PFSK-1 (cell line): ENCODE results near the gene AOPEP.

Source experiments
- FOXP2 ChIP-seq: optimal IDR thresholded peaks from 2 replicates; pipeline ENCODE3; 2011; ENCODE audit warnings: borderline replicate concordance, control low read depth, inconsistent platforms; ENCODE audit not compliant: insufficient read depth; ENCODE audit errors: extremely low read length, extremely low read depth
- POLR2AphosphoS5 ChIP-seq: IDR thresholded peaks from 2 replicates; pipeline ENCODE4 v1.6.1; 2012; ENCODE audit warnings: low read depth, mild to moderate bottlenecking, control low read depth, low read length, moderate library complexity
- REST ChIP-seq, 2 experiments: IDR thresholded peaks; 2 replicates each; pipeline versions ENCODE4 v1.6.1 to v1.8.0; 2011 to 2012; ENCODE audit warnings: low read depth in 2 of 2, low read length in 2 of 2, control low read depth in 1 of 2, inconsistent platforms in 1 of 2, mild to moderate bottlenecking in 1 of 2, moderate library complexity in 1 of 2; ENCODE audit not compliant: insufficient read depth in 1 of 2
- SIN3A ChIP-seq: IDR thresholded peaks from 2 replicates; pipeline ENCODE4 v1.6.1; 2012; ENCODE audit warnings: mild to moderate bottlenecking, low read length, moderate library complexity, borderline replicate concordance; ENCODE audit not compliant: insufficient read depth
- TAF1 ChIP-seq: IDR thresholded peaks from 2 replicates; pipeline ENCODE4 v1.6.1; 2012; ENCODE audit warnings: low read length, control low read depth, borderline replicate concordance; ENCODE audit not compliant: insufficient read depth

Gene AOPEP

DNA sequence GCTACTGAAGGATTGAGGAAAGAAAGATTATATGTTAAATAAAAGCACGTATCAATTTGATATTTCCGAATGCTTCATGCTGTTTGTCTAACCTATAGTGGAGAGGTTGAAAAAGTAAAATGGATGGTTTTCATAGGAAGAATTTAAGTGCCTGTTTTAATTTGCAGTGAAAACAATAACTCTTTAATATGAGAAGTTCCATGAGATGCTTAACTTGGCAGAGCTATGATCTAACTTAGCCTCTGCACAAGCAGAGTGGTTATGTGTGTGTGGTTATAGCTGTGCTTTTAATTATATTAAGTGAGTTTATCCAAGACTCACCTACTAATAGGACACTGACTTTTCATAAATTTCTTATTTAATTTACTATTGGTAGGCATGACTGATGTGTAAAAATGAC lies 57.4 kb downstream of the AOPEP start:
- TF ChIP-seq FOXP2 (no peak), POLR2AphosphoS5 (no peak), TAF1 (no peak), SIN3A (no peak), REST (IDR thresholded peaks at IDR 0.05; ENCODE audit: insufficient read depth in 1 of 2, low read depth in 2 of 2, low read length in 2 of 2) (no peak)

GRCh38 chr9:94785215-94786169 lies 59.0 kb downstream of the AOPEP start:
- no peak for TF ChIP-seq REST (IDR thresholded peaks at IDR 0.05; ENCODE audit: insufficient read depth in 1 of 2, low read depth in 2 of 2, low read length in 2 of 2)
- no peak for TF ChIP-seq TAF1
- TF ChIP-seq POLR2AphosphoS5 = no peak
- no peak for TF ChIP-seq SIN3A
- no peak for TF ChIP-seq FOXP2

GRCh38 chr9:94786586-94786985 lies 60.1 kb downstream of the AOPEP start:
- no peak for TF ChIP-seq REST (IDR thresholded peaks at IDR 0.05; ENCODE audit: insufficient read depth in 1 of 2, low read depth in 2 of 2, low read length in 2 of 2)
- TF ChIP-seq POLR2AphosphoS5 = no peak
- no peak for TF ChIP-seq TAF1
- TF ChIP-seq FOXP2 = no peak
- TF ChIP-seq SIN3A = no peak

DNA sequence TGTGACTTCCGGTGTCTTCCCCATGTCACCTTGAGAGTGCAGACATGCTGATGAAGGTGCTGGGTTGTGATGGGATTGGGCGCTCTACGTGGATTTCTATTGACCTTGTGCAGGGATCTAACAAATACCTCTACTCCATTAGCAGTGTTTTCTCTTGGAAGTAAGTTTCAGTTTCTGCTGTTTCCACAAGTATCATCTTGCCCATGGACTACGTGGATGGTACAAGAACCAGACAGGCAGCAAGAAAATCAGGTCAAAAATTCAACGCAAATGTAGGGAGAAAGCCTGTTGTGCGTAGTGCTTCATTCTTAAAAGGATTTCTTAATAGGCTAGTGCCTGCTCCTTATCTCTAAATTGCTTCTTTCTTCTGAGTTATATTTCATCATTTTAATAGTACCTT lies 60.8 kb downstream of the AOPEP start:
- no peak for TF ChIP-seq FOXP2
- TF ChIP-seq POLR2AphosphoS5 = no peak
- TF ChIP-seq SIN3A = no peak
- no peak for TF ChIP-seq TAF1
- no peak for TF ChIP-seq REST (IDR thresholded peaks at IDR 0.05; ENCODE audit: insufficient read depth in 1 of 2, low read depth in 2 of 2, low read length in 2 of 2)
